ENCODE results near the gene PARP6. TPM values are rescaled to one million over a fixed set of nuclear protein-coding genes. Genes with fewer than 3 reads are reported as not detected.
A peak's percentile ranks its signal among the peaks of the same experiment; 100 is the strongest.

PARP6 gene
- total and polyA plus RNA-seq, 9 of the 15 experiments (the other 6 are each of a cell fraction or from before 2014, with no cell fraction given) = 14.8 to 83.2 (median 28.3) TPM

- no peak for TF ChIP-seq DMBX1 (CRISPR knock-in tag; IDR thresholded peaks at IDR 0.05; ENCODE audit: borderline replicate concordance)
- TF ChIP-seq SETDB1 (IDR thresholded peaks at IDR 0.05; ENCODE audit: low read length) = no peak
- TF ChIP-seq MAFK (IDR thresholded peaks at IDR 0.05; ENCODE audit: low read length) = peak; percentile 55; the same call in 1 of the 2 replicates
- TF ChIP-seq MCM5 (IDR thresholded peaks at IDR 0.05; ENCODE audit: low read depth) = no peak
- TF ChIP-seq NFE2 (IDR thresholded peaks at IDR 0.05; ENCODE audit: low read depth) = peak; percentile 81
- no peak for TF ChIP-seq MNT (conservative IDR thresholded peaks at IDR 0.05)
- no peak for TF ChIP-seq KDM2B (CRISPR knock-in tag; IDR thresholded peaks at IDR 0.05)
- TF ChIP-seq PHB2 (IDR thresholded peaks at IDR 0.05; ENCODE audit: low read depth) = no peak
- TF ChIP-seq SAFB2 (IDR thresholded peaks at IDR 0.05; ENCODE audit: borderline replicate concordance, low read depth, low read length, severe bottlenecking) = no peak
- TF ChIP-seq ZFX (CRISPR knock-in tag; IDR thresholded peaks at IDR 0.05) = no peak
- TF ChIP-seq ZNF316 (IDR thresholded peaks at IDR 0.05) = peak; percentile 73
- no peak for TF ChIP-seq ILK (tag; IDR thresholded peaks at IDR 0.05; ENCODE audit: borderline replicate concordance, low read depth)
- peak; percentile 16; the same call in 1 of the 2 replicates for TF ChIP-seq NFE2L1 (tag; IDR thresholded peaks at IDR 0.05; ENCODE audit: borderline replicate concordance, low read depth)
- no peak for TF ChIP-seq MTA2 (IDR thresholded peaks at IDR 0.05; ENCODE audit: low read depth)
- TF ChIP-seq PREB (CRISPR knock-in tag; IDR thresholded peaks at IDR 0.05) = no peak
Observed at GRCh38 chr15:72227720-72228119, 44.6 kb downstream of the PARP6 start (continued).
